ENCODE data around the gene CCSER2.
"Not testable (repeated sequence)": the region's sequence is repeated elsewhere in the genome, so short reads cannot be mapped to it uniquely, and the experiment has no call there.

The CCSER2 gene

DNA sequence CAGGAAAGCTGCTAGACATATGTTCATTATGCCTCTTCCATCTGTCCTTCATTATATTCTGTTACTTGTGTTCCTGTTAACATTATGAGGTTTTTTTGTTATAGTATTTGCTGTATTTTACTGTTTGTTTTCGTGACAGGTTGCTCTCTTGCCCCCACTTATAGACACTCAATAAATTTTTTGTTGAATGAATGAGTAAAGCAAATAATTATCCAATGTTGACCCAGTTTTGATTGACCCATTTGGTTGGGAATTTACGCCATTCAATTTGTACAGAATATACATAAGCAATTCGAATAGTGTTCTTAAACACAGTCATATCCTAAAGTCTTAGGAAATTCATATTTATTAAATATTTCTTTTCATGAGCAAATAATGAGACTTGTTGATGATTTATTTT is 11.8 kb downstream of the CCSER2 start:
- TF ChIP-seq, protein P1, sequence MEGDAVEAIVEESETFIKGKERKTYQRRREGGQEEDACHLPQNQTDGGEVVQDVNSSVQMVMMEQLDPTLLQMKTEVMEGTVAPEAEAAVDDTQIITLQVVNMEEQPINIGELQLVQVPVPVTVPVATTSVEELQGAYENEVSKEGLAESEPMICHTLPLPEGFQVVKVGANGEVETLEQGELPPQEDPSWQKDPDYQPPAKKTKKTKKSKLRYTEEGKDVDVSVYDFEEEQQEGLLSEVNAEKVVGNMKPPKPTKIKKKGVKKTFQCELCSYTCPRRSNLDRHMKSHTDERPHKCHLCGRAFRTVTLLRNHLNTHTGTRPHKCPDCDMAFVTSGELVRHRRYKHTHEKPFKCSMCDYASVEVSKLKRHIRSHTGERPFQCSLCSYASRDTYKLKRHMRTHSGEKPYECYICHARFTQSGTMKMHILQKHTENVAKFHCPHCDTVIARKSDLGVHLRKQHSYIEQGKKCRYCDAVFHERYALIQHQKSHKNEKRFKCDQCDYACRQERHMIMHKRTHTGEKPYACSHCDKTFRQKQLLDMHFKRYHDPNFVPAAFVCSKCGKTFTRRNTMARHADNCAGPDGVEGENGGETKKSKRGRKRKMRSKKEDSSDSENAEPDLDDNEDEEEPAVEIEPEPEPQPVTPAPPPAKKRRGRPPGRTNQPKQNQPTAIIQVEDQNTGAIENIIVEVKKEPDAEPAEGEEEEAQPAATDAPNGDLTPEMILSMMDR (conservative IDR thresholded peaks at IDR 0.05; ENCODE audit: low read depth, low read length) = no peak
- no peak for DNase-seq (ENCODE audit: low read depth)
- no peak overlapping the region for H3K4me3 ChIP-seq (ENCODE audit: low read depth, low read length)

DNA sequence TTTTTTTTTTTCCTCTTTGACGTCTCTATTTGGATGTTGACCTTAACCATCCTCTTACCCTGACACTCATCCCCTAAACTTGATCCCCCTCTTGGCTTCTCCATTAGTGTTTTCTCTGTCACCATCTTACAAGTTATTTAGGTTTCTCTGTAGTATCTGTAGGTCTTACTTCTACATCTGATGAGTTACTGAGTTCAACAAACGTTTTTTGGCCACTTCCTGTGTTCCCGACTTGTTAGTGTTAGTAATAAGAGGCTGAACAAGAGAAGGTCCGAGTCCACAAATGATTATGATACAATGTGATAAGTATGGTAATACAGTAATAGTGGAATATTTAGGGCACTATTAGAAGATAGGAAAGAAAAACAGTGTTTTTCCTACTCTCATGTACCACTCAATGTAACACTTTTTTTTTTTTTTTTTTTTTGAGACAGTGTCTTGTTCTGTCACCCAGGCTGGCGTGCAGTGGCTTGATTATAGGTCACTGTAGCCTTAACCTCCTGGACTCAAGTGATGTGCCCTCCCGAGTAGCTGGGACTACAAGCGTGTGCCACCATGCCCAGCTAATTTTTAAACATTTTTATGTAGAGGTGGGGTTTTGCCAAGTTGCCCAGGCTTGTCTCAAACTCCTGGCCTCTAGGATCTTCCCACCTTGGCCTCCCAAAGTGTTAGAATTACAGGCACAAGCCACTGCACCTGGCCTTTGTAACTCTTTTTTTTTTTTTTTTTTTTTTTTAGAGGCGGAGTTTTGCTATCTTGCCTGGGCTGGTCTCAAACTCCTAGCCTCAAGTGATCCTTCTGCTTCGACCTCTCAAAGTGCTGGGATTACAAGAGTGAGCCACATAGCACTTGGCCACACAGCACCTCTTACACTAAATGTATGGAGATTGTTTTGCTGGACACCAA is 12.5 kb downstream of the CCSER2 start:
- TF ChIP-seq, protein P1 (conservative IDR thresholded peaks at IDR 0.05; ENCODE audit: low read depth, low read length) = no peak
- DNase-seq (ENCODE audit: low read depth) = no peak
- no peak overlapping the region for H3K4me3 ChIP-seq (ENCODE audit: low read depth, low read length)

DNA sequence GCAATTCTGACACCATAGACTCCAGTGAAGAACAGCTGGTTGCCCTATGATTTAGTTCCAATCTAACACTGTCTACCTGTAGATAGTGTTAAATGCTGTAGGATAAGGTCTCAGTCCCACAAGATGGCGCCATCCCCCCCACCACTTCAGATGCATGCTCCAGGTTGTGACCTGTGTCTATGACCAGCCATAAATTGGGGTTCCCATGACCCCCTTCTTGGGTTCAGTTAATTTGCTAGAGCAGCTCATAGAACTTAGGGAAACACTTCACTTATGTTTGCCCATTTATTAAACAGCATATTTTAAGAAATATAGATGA is 13.1 kb downstream of the CCSER2 start:
- no peak for DNase-seq (ENCODE audit: low read depth)
- H3K4me3 ChIP-seq (ENCODE audit: low read depth, low read length) = no peak overlapping the region
- TF ChIP-seq, protein P1 (conservative IDR thresholded peaks at IDR 0.05; ENCODE audit: low read depth, low read length) = no peak

DNA sequence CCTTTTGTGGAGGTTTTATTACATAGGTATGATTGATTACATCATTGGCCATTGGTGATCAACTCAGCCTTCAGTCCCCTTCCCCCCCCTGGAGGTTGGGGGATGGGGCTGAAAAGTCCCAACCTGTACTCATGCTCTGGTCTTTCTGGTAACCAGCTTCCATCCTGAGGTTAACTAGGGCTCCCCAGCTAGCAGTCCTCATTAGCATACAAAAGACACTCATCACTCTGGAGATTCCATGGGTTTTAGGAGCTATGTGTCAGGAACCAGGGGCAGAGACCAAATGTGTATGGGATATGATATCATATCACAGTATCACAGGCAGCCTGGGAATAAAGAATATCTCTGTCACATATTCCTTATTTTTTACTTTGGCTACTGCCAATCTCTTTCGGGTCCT is 13.6 kb downstream of the CCSER2 start:
- TF ChIP-seq, protein P1 (conservative IDR thresholded peaks at IDR 0.05; ENCODE audit: low read depth, low read length) = no peak

DNA sequence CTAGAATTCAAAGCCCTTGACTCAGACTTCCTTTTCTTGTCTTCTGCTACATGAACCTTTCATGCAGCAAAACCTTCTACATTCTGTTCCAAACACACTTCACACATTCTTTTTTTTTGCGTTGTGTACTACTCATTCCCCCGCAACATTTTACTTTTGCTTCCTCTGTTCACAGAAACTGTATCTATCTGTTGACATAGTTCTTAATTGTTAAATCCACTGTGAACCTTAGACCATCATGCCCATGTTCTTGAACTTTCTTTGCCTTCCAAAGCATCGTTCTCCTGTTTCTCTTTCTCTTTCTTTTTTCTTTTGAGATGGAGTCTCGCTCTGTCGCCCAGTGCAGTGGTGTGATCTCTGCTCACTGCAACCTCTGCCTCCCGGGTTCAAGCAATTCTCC is 14.2 kb downstream of the CCSER2 start:
- DNase-seq (ENCODE audit: low read depth) = no peak
- no peak overlapping the region for H3K4me3 ChIP-seq (ENCODE audit: low read depth, low read length)
- TF ChIP-seq, protein P1 (conservative IDR thresholded peaks at IDR 0.05; ENCODE audit: low read depth, low read length) = no peak

More for the DNA sequence above, 13.6 kb downstream of the CCSER2 start:
- DNase-seq (ENCODE audit: low read depth) = no peak
- H3K4me3 ChIP-seq (ENCODE audit: low read depth, low read length) = no peak overlapping the region

DNA sequence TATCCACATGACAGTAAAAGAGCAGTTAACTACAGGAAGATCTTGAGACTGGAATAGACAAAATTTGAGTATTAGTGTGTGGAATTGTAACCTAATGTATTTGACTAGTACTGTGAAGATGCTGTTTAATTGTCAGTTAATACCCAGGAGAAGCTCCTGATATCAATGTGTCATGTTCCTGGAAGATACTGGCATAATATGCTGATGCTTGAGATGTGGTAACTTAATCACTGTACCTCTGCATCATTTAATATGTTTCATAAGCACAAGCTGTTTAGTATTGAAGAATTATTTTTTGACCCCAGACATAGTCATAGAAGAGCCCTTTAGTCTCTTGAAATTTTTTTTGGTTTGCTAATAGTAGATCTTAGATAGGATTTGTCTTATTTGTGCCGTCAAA is 15.4 kb downstream of the CCSER2 start:
- TF ChIP-seq, protein P1 (conservative IDR thresholded peaks at IDR 0.05; ENCODE audit: low read depth, low read length) = no peak
- H3K4me3 ChIP-seq (ENCODE audit: low read depth, low read length) = no peak overlapping the region
- DNase-seq (ENCODE audit: low read depth) = no peak

DNA sequence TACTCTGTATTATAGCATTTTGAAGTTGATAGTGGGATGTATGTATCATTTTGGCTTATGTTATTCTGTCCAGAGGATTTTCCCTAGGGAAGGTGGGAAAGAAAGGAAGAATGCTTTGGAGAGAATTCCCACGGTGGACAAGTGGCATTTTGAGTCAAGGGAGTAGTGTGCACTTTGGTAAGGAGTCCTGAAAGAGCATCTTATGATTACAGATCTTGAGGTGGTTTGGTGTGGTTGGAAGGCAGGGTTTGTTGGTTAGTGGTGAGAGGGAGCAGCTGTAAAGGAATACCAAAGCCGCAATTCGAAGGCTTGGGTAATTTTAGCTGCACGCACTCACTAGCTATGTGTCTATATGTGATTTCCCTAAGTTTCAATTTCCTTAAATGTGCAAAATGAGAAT is 16.1 kb downstream of the CCSER2 start:
- TF ChIP-seq, protein P1 (conservative IDR thresholded peaks at IDR 0.05; ENCODE audit: low read depth, low read length) = no peak
- no peak overlapping the region for H3K4me3 ChIP-seq (ENCODE audit: low read depth, low read length)
- no peak for DNase-seq (ENCODE audit: low read depth)

DNA sequence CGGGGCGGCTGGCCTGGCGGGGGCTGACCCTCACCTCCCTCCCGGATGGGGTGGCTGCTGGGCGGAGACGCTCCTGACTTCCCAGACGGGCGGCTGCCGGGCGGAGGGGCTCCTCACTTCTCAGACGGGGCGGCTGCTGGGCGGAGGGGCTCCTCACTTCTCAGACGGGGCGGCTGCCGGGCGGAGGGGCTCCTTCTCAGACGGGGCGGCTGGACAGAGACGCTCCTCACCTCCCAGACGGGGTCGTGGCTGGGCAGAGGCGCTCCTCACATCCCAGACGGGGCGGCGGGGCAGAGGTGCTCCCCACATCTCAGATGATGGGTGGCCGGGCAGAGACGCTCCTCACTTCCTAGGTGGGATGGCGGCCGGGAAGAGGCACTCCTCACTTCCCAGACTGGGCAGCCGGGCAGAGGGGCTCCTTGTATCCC is 19.2 kb downstream of the CCSER2 start:
- DNase-seq (ENCODE audit: low read depth); H3K4me3 ChIP-seq (ENCODE audit: low read depth, low read length): not testable (repeated sequence)

All from choroid plexus epithelial cell (primary cell).